Activated CD8-positive, alpha-beta memory T cell treated with anti-CD3 and anti-CD28 coated beads for 48 hours (primary cell): ENCODE measurements around the gene LZTR1.
"Not testable (repeated sequence)": the region's sequence is repeated elsewhere in the genome, so short reads cannot be mapped to it uniquely, and the experiment has no call there.

Experiments
- DNase-seq, 3 experiments: peaks; one replicate each; pipeline ENCODE4 v3.0.0-alpha.2; 2020; ENCODE audit warnings: low read depth in 2 of 3, low spot score in 2 of 3

LZTR1 gene

DNA sequence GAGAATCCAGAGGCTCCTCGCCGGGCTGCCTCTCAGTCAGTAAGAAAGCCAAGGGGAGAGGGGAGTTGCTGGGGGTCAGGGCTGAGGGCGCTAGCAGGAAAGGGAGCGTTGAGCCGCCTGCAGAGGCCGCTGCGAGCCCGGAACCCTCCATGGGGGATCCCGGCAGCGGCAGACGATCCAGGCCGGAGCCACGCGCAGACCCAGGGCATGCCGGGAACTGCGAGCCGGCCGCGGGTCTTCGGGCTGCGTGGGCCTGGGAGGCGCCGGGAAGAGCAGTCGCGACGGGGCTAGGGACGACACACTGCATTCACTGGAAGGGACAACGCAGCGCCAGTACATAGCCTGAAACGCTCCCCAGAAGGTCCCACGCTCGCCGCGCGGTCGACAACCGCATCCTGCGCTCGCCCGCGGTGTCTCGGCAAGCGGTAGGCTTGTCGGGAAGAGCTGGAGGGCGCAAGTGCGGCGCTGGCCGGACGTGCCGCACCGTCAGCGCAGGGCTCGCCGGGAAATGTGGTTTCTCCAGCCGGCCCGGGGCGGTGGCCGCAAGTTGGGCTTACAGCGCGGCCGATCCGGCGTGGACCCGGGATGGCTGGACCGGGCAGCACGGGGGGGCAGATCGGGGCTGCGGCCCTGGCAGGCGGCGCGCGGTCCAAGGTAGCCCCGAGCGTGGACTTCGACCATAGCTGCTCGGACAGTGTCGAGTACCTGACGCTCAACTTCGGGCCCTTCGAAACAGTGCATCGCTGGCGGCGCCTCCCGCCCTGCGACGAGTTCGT lies at the start of gene LZTR1:
Gene LZTR1, plus strand, starts transcription at position 511 of the 776 bp plus-strand sequence. Its CDS starts 75 bp downstream, at position 586.
- DNase-seq: peak in 2 of 3 experiments; percentile 40 to 58

DNA sequence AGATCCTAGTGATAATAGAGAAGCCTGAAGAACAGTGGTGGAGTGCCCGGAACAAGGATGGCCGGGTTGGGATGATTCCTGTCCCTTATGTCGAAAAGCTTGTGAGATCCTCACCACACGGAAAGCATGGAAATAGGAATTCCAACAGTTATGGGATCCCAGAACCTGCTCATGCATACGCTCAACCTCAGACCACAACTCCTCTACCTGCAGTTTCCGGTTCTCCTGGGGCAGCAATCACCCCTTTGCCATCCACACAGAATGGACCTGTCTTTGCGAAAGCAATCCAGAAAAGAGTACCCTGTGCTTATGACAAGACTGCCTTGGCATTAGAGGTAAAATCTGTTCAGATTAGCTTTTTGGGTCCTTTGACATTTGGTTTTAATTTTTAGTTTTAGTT lies 48.2 kb upstream of the LZTR1 start:
- DNase-seq: no peak

DNA sequence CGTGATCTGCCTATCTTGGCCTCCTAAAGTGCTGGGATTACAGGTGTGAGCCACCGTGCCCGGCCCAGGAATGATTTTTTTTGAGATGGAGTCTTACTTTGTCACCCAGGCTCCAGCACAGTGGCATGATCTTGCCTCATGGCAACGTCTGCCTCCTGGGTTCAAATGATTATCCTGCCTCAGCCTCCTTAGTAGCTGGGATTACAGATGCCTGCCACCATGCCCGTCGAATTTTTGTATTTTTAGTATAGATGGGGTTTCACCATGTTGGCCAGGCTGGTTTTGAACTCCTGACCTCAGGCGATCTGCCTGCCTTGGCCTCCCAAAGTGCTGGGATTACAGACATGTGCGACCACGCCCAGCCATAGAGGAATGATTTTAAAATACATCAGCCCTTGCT lies 47.0 kb upstream of the LZTR1 start:
- DNase-seq: not testable (repeated sequence)

DNA sequence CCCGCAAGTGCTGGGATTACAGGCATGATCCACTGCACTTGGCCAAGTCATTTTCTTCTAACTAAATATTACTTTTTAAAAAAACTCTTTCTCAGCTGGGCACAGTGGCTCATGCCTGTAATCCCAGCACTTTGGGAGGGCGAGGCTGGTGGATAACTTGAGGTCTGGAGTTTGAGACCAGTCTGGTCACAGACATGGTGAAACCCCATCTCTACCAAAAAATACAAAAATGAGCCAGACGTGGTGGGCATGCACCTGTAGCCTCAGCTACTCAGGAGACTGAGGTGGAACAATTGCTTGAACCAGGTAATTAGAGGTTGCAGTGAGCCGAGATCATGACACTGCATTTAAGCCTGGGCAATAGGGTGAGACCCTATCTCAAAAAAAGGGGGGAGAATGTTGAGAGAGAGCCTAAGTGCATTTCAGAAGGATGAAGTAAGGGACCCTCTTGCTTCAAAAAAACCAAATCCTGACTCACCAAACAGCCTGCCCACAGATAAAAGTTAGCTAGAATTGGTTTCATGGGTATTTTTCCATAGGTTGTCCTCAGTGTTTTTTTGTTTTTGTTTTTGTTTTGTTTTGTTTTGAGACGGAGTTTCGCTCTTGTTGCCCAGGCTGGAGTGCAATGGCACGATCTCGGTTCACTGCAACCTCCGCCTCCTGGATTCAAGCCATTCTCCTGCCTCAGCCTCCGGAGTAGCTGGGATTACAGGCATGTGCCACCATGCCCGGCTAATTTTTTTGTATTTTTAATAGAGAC lies 46.1 kb upstream of the LZTR1 start:
- DNase-seq: not testable (repeated sequence)

DNA sequence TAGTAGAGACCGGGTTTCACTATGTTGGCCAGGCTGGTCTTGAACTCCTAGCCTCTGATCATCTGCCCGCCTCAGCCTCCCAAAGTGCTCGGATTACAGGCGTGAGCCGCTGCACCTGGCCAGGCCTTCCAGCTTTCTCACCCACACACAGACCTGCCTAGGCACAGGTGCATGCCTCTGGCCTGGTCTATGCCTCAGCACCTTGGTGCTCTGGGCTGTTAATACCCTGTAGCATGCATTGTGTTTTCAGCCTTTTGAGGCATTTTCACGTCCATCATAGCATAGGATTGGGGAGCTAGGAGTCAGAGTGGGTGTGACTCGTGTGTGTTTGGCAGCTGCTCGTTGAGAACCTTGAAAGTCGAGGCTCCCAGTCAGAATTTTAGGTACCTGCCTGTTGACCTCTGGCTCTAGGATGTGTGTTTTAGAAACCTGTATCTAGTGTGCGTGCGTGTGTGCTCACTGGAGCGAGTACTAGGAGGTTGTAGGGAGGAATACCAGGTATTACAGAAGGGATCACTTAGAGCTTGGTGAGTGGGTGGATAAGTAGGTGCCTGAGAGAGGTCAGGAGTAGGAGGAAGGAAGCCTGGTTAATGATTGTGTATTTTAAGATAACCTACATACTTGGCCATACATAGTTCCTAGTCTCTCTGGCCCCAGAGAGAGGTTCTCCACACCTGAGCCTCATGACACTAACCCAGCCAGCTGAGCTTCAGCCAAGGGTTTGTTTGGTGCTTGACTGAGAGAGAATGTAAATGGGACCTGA lies 44.9 kb upstream of the LZTR1 start:
- DNase-seq: no peak

DNA sequence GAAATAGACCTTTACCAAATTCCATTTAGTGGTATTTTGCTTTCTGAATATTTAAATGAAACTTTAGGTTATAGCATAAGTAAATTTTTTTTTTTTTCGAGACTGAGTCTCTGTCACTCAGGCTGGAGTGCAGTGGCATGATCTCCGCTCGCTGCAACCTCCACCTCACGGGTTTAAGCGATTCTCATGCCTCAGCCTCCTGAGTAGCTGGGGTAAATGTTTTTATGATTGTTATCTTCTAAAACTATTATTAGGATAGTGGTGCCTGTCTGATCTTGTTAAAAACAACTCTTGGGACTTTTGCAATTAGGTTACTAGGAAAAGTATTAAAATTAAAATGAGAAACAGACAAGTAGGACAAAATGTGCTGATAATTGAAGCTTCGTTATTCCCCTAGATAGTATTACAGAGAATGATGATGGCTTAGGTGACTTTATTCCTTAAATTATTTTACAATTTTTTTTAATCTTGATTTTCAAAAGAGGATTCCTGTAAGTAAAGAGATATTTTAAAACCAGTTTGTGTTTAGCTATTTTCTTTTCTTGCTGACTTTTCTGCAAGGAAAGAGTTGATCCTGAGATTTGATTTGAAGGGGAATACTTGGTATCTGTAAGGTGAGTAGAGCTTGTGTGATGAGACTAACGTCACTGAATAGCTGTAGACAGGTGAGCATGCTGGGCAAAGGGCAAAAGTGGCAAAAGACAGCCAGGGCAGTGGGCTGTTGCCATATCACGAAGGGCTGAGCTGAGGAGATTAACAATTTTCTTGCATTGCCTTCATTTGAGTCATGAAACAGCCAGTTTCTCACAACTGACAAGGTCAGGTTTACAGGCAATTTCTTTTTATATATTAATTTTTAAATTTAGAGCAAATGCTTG lies 44.1 kb upstream of the LZTR1 start:
- no peak for DNase-seq

DNA sequence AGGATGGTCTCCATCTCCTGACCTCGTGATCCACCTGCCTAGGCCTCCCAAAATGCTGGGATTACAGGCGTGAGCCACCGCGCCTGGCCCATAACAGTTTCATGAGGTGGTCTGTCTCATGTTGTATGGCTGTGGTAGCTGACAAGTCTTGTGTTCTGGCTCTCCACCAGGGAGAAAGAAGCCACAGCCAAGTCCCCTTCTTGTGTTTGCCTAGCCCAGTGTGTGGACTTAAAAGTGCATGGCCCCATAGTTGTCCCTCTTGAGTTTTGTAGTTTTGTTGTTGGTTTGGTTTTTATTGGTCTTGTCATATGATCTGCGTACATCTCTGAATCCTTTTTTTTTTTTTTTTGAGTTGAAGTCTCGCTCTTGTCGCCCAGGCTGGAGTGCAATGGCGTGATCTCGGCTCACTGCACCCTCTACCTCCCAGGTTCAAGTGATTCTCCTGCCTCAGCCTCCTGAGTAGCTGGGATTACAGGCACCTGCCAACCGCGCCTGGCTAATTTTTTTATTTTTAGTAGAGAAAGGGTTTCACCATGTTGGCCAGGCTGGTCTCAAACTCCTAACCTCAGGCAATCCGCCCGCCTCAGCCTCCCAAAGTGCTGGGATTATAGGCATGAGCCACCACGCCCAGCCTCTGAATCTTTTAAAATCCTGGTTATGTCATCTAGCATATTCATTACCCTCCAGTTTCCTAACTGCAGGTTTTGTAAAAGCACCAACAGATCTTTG lies 42.5 kb upstream of the LZTR1 start:
- not testable (repeated sequence) for DNase-seq

DNA sequence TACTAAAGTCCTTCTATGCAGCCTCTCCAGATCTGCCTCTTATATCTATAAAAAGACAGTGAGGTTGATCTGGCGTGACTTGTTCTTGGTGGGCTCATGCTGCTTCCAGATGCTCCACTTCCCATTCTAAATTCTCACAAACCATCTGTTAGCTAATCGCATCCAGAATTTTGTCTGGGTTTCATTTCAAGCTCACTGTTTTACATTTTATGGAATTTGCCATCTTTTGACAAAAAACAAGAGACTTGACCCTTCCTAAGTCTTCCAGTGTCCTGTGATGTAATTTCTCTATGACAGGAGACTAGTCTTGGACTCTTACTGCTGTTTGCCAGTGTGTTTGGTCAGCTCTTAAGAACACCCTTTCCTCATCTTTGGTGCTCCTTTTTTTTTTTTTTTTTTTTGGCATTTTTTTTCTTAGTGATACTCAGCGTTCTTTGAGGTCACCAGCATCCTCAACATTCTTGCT lies 41.9 kb upstream of the LZTR1 start:
- DNase-seq: no peak

DNA sequence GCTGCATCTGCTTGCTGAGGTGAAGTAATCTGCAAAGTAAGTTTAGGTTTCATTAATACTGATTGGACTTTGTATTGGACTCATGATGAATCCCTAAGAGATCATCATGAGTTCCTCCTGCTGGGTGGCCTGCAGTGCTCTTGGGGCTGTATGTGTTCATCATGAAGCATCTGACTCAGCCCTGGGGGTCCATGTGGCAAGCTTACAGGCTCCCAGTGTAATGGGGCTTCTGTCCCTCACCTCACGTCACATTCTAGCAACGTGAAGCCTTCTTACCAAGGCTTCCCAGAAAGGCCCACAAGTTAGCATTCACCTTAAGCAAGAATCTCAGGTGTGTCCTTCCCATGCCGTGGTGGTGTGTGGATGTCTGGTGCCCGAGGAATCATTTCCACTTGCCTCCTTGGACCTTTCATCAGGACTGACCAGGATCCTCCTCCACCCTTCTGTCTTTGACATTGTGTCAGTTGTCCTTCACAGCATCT lies 41.2 kb upstream of the LZTR1 start:
- DNase-seq: no peak

DNA sequence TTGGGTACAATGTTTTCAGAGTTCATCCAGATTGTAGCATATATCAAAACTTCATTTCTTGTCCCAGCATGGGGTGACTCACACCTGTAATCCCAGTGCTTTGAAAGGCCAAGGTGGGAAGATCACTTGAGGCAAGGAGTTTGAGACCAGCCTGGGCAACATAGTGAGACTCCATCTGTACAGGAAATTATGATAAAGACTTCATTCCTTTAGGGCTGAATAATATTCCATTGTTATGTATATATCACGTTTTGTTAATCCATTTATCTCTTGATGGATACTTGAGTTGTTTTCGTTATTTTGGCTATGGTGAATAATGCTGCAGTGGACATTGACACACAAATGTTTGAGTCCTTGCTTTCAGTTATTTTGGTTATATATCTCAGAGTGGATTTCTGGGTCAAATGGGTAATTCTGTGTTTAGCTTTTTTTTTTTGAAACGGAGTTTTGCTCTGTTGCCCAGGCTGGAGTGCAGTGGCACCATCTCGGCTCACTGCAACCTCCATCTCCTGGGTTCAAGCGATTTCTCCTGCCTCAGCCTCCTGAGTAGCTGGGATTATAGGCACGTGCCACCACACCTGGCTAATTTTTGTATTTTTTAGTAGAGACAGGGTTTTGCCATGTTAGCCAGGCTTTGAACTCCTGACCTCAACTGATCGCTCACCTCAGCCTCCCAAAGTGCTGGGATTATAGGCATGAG lies 39.7 kb upstream of the LZTR1 start:
- DNase-seq: not testable (repeated sequence)

DNA sequence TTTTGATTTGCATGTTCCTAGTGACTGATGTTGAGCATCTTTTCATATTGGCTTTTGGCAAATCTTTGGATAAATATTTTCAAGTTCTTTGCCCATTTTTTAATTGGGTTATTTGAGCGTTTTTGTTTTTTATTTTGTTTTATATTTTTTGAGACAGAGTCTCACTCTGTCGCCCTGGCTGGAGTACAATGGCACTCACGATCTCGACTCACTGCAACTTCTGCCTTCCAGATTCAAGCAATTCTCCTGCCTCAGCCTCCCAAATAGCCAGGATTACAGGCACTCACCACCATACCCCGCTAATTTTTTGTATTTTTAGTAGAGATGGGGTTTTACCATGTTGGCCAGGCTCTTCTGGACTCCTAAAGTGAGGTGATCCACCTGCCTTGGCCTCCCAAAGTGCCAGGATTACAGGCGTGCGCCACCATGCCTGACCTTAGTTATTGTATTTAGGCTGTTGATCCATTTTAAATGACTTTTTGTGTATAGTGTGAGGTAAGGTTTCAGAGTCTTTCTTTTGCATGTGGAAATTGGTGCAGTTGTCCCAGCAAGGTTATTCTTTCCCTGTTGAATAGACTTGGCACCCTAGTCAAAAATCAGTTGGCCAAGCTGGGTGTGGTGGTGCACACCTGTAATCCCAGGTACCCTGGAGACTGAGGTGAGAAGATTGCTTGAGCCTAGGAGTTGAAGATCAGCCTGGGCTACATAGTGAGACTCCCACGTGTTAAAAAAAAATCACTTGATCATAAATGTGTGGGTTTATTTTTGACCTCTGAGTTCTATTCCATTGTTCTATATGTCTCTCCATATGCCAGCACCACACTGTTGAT lies 38.8 kb upstream of the LZTR1 start:
- DNase-seq: no peak

DNA sequence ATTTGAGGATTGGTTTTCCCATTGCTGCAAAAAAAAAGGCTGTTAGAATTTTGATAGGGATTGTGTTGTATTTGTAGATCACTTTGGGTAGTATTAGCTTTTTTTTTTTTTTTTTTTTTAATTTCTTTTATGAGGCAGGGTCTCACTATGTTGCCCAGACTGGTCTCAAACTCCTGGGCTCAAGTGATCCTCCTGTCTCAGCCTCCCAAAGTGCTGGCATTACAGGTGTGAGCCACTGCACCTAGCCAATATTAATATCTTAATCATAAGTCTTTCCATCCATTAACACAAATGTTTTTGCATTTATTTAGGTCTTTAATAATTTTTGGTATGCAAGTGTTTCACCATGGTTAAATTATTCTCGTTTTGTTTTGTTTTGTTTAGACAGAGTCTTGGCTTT lies 38.1 kb upstream of the LZTR1 start:
- DNase-seq: no peak

DNA sequence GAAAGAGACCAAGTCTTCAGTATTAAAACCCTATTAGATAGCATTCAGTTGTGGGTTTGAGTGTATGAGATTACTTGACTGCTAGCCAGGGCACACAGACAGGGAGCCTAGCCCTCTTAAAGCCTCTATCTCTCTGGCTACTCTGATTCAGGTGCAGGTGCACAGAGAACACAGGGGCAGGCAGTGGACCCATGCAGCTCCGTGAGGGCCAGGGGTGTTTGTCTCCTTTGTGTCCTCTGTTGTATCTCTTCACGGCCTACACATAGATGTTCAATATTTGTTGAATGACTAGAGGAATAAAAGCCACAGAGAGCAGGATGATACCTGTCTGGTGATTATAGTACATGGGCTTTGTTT lies 36.5 kb upstream of the LZTR1 start:
- DNase-seq: no peak

DNA sequence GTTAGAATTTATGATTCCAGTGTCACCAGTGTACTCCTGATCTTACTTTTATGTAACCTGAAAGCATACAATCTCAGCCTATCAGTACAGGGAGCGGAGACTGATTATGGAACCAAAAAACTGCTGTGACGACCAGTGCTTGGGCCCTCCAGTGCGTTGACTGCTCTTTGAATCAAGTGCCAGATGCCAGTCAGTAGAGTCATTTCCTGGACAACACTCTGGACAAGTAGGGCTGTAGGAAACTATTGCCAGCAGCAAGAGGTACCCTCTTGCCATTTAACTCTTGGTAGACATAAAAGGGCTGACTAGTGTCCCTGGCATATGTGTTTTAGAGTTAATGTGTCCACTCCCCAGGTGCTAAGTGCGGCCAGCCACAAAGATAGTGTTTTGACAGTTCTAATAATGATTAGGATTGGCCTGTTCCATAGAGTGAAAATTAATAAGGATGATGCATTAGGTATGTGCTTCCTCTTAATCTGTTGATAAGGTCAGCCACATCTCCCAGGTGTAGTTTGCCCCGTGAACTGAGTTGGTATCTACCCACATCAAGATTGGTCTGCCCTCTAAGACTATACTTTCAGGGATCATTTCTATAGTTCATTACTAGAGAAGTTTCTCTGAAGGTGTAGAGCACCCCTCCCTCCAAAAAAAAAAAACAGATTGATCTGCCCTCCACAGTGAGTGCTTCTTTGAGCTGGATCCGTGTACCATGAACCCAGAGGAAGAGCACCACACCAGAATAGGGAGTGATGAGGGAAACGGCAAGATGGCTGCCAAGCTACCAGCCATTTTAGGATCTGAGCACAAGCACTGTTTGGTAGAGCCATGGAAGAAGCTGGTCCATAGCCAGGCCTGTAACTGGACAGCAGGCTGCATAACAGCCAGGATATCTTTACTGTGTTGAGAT lies 35.8 kb upstream of the LZTR1 start:
- DNase-seq: no peak

DNA sequence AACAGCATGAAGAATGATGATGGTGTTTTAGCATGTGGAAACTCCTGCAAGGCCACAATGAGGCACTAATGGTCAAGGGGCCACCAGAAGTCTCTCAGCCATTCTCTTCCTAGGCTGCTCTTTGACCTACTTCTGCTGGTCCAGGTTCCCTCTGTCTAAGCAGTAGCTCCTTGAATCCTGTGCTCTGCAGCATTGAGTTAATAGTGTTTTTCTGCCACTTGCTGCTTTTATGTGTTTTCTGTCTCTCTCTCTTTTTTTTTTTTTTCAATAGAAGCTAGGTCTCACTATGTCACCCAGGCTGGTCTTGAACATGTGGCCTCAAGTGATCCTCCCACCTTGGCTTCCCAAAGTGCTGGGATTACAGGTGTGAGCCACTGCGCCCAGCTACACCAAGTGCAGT lies 35.1 kb upstream of the LZTR1 start:
- no peak for DNase-seq

DNA sequence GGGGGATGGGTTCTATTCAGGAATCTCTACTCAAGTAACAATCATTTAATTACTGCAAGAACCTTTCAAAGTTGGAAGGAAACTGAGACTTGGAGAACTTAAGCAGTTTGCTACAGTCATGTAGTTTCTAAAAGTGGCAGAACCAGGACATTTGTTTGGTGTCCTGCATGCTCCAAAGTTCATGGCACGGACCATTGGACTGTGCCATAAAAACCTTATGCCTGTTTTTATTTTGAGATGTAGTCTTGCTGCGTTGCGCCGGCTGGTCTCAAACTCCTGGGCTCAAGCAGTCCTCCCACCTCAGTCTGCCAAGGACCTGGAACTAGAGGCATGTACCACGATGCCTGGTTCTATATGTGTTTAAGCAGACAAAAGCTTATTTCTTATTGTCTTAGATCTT lies 33.6 kb upstream of the LZTR1 start:
- DNase-seq: no peak

DNA sequence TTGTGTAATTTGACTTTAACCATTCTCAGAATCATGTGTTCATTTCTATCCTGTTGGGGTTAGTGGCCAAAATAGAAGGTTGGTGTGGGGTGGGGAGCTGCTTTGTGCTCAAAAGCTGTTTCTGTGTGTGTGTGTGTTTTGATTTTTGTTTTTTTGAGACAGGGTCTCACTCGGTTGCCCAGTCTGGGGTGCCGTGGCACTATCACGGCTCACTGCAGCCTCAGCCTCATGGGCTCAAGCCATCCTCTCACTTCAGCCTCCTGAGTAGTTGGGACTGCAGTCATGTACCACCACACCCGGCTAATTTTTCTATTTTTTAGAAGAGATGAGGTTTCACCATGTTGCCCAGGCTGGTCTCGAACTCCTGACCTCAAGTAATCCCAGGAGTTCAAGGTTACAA lies 33.1 kb upstream of the LZTR1 start:
- DNase-seq: no peak
